SK-N-SH treated with all-trans-retinoic acid at 6 μM for 48 hours (cell line): ENCODE data around the gene SOX6.

Source experiments
- ATAC-seq: fragments of 200-7000 bp; cut with Tn5 transposase; 3 replicates; pipeline ENCODE4 v1.9.1; 2020; ENCODE audit warnings: mild to moderate bottlenecking, moderate library complexity
- ARNTL ChIP-seq: fragments of 450-650 bp; formaldehyde crosslinking; IDR thresholded peaks from 2 replicates; pipeline ENCODE4 v1.5.0; 2020; ENCODE audit warnings: low read depth, mild to moderate bottlenecking, moderate library complexity, borderline replicate concordance
- BACH2 ChIP-seq: fragments of 250-450 bp; sonication (Bioruptor Pico); IDR thresholded peaks from 2 replicates; pipeline ENCODE4 v1.9.0; 2021; ENCODE audit warnings: mild to moderate bottlenecking, borderline replicate concordance
- CREB5 ChIP-seq: fragments of 250-450 bp; sonication (Bioruptor Pico); IDR thresholded peaks from 2 replicates; pipeline ENCODE4 v1.5.1; 2020; ENCODE audit warnings: low read depth, mild to moderate bottlenecking, moderate library complexity
- CSDC2 ChIP-seq: fragments of 250-450 bp; sonication (Bioruptor Pico); IDR thresholded peaks from 2 replicates; pipeline ENCODE4 v1.5.0; 2020; ENCODE audit warnings: mild to moderate bottlenecking, moderate library complexity
- CSRNP3 ChIP-seq: fragments of 250-450 bp; sonication (Bioruptor Pico); IDR thresholded peaks from 2 replicates; pipeline ENCODE4 v1.5.1; 2021; ENCODE audit warnings: mild to moderate bottlenecking, moderate library complexity
- ESRRG ChIP-seq: fragments of 250-450 bp; sonication (Bioruptor Pico); IDR thresholded peaks from 2 replicates; pipeline ENCODE4 v1.6.1; 2021; ENCODE audit warnings: mild to moderate bottlenecking
- GLIS3 ChIP-seq: fragments of 250-450 bp; sonication (Bioruptor Pico); IDR thresholded peaks from 2 replicates; pipeline ENCODE4 v1.5.0; 2020; ENCODE audit warnings: mild to moderate bottlenecking, moderate library complexity
- ISL1 ChIP-seq: fragments of 250-450 bp; sonication (Bioruptor Pico); IDR thresholded peaks from 2 replicates; pipeline ENCODE4 v2.1.2; 2022; ENCODE audit warnings: mild to moderate bottlenecking, moderate library complexity
- OSR1 ChIP-seq: fragments of 250-450 bp; sonication (Bioruptor Pico); IDR thresholded peaks from 2 replicates; pipeline ENCODE4 v1.8.0; 2022; ENCODE audit warnings: moderate library complexity, mild to moderate bottlenecking, inconsistent platforms
- PATZ1 ChIP-seq: fragments of 250-450 bp; sonication (Bioruptor Pico); IDR thresholded peaks from 2 replicates; pipeline ENCODE4 v1.8.0; 2020; ENCODE audit warnings: mild to moderate bottlenecking, moderate library complexity, borderline replicate concordance
- RARB ChIP-seq: fragments of 250-450 bp; sonication (Bioruptor Pico); IDR thresholded peaks from 2 replicates; pipeline ENCODE4 v1.8.0; 2021; ENCODE audit warnings: mild to moderate bottlenecking, moderate library complexity
- SNAI2 ChIP-seq: fragments of 250-450 bp; sonication (Bioruptor Pico); IDR thresholded peaks from 2 replicates; pipeline ENCODE4 v1.5.0; 2020; ENCODE audit warnings: mild to moderate bottlenecking, moderate library complexity
- TCF4 ChIP-seq: fragments of 250-450 bp; sonication (Bioruptor Pico); IDR thresholded peaks from 2 replicates; pipeline ENCODE4 v1.8.0; 2021; ENCODE audit warnings: mild to moderate bottlenecking, moderate library complexity, borderline replicate concordance
- TOX ChIP-seq: fragments of 250-450 bp; sonication (Bioruptor Pico); IDR thresholded peaks from 2 replicates; pipeline ENCODE4 v1.8.0; 2021; ENCODE audit warnings: mild to moderate bottlenecking, moderate library complexity, borderline replicate concordance
- TSHZ2 ChIP-seq: fragments of 250-450 bp; sonication (Bioruptor Pico); IDR thresholded peaks from 2 replicates; pipeline ENCODE4 v1.5.0; 2020; ENCODE audit warnings: mild to moderate bottlenecking, moderate library complexity
- ZC3H10 ChIP-seq: fragments of 250-450 bp; sonication (Bioruptor Pico); IDR thresholded peaks from 2 replicates; pipeline ENCODE4 v1.5.1; 2021; ENCODE audit warnings: mild to moderate bottlenecking, moderate library complexity
- ZFP3 ChIP-seq: fragments of 250-450 bp; sonication (Bioruptor Pico); IDR thresholded peaks from 2 replicates; pipeline ENCODE4 v1.5.0; 2020; ENCODE audit warnings: mild to moderate bottlenecking, moderate library complexity
- ZFP30 ChIP-seq: fragments of 450-650 bp; formaldehyde crosslinking; IDR thresholded peaks from 2 replicates; pipeline ENCODE4 v1.5.0; 2022; ENCODE audit warnings: mild to moderate bottlenecking, moderate library complexity
- ZNF565 ChIP-seq: fragments of 450-650 bp; formaldehyde crosslinking; conservative IDR thresholded peaks from 2 replicates; pipeline ENCODE4 v1.5.0; 2020; ENCODE audit warnings: low read depth, mild to moderate bottlenecking, moderate library complexity
- ZNF70 ChIP-seq: fragments of 450-650 bp; formaldehyde crosslinking; IDR thresholded peaks from 2 replicates; pipeline ENCODE4 v1.5.0; 2020; ENCODE audit warnings: mild to moderate bottlenecking, moderate library complexity

SOX6 gene

GRCh38 chr11:16240687-16241086, 115.7 kb downstream of the SOX6 start:
- no peak for TF ChIP-seq TSHZ2 (CRISPR knock-in tag)
- TF ChIP-seq ESRRG: no peak
- TF ChIP-seq CSRNP3: no peak
- no peak for TF ChIP-seq GLIS3 (CRISPR knock-in tag)
- no peak for TF ChIP-seq ZFP30 (CRISPR knock-in tag)
- no peak for TF ChIP-seq ZNF565 (CRISPR knock-in tag)
- no peak for TF ChIP-seq CREB5 (CRISPR knock-in tag)
- TF ChIP-seq BACH2 (CRISPR knock-in tag): no peak
- no peak for TF ChIP-seq SNAI2 (CRISPR knock-in tag)
- TF ChIP-seq ZC3H10 (CRISPR knock-in tag): no peak
- TF ChIP-seq CSDC2 (CRISPR knock-in tag): no peak
- no peak for TF ChIP-seq TCF4
- no peak for TF ChIP-seq ZNF70
- no peak for TF ChIP-seq TOX (CRISPR knock-in tag)
- TF ChIP-seq ISL1: no peak
- TF ChIP-seq PATZ1 (CRISPR knock-in tag): no peak
- TF ChIP-seq OSR1 (CRISPR knock-in tag): no peak
- TF ChIP-seq ZFP3 (CRISPR knock-in tag): no peak
- TF ChIP-seq RARB (CRISPR knock-in tag): no peak
- ATAC-seq: no peak

- no peak for TF ChIP-seq CSRNP3
- no peak for TF ChIP-seq ISL1
- TF ChIP-seq ZFP3 (CRISPR knock-in tag): no peak
- TF ChIP-seq PATZ1 (CRISPR knock-in tag): no peak
- no peak for TF ChIP-seq CREB5 (CRISPR knock-in tag)
- TF ChIP-seq ESRRG: no peak
- no peak for TF ChIP-seq ARNTL
- no peak for TF ChIP-seq BACH2 (CRISPR knock-in tag)
- ATAC-seq: no peak
Observed at GRCh38 chr11:16239141-16240105, 116.9 kb downstream of the SOX6 start.
